ENCODE data around the gene SUPT7L. TPM values are rescaled to one million over a fixed set of nuclear protein-coding genes. Genes with fewer than 3 reads are reported as not detected.
A peak's percentile ranks its signal among the peaks of the same experiment; 100 is the strongest.
"Not testable (repeated sequence)": the region's sequence is repeated elsewhere in the genome, so short reads cannot be mapped to it uniquely, and the experiment has no call there.

SUPT7L gene
- total RNA-seq, 1 experiment from 2014 or later = 25.2 TPM

- Histone ChIP-seq H3K36me3 (ENCODE audit: control insufficient read depth in 1 of 2, insufficient read depth in 2 of 2, low read length in 2 of 2) (peaks cover 38 to 51% of the 10 kb centered on the region in 2 experiments; a peak in 3 of 4 replicates), H3K79me2 (ENCODE audit: insufficient read depth, low read length) (peaks cover 10% of the 10 kb centered on the region), H3K27me3 (ENCODE audit: insufficient read depth, low read length) (no peaks in the 10 kb centered on the region), H3K9ac (ENCODE audit: low read length) (no peak overlapping the region), H4K20me1 (ENCODE audit: insufficient read depth) (no peaks in the 10 kb centered on the region), H3K4me1 (ENCODE audit: control insufficient read depth in 1 of 2, insufficient read depth in 2 of 2, low read length in 2 of 2) (peaks cover 3 to 7% of the 10 kb centered on the region in 2 experiments; a peak in 3 of 4 replicates), H3K9me2 (ENCODE audit: insufficient read depth) (no peaks in the 10 kb centered on the region), H3K27ac (ENCODE audit: low read depth, low read length) (no peak overlapping the region), H3K9me3 (ENCODE audit: control insufficient read depth in 1 of 2, insufficient read depth in 1 of 2, low read depth in 1 of 2, low read length in 2 of 2) (no peaks in the 10 kb centered on the region), H3K4me2 (ENCODE audit: low read length) (no peak overlapping the region), H3K4me3 (replicated peaks in 1 of 2; ENCODE audit: low read depth in 1 of 2, low read length in 2 of 2) (no peak overlapping the region), H2AFZ (ENCODE audit: low read depth, low read length, poor library complexity, severe bottlenecking) (no peak overlapping the region)
- ATAC-seq = no peak
- intact Hi-C loops (cut with micrococcal nuclease) = no loop called here
- CTCF ChIA-PET = no interaction called here
- RAD21 ChIA-PET (ENCODE audit: low non-redundant PET in 1 of 2, low total read pairs in 2 of 2, uncharacterized antibody in 2 of 2, unreplicated experiment in 2 of 2) = no interaction called here
- DNase-seq (ENCODE audit: low read depth, low spot score) = no peak
- POLR2A ChIA-PET = no interaction called here
- BruUV-seq (replicated peaks) = no TSS peak
- TF ChIP-seq CBX3 (IDR thresholded peaks at IDR 0.05; ENCODE audit: low read depth) (no peak), POLR2A (IDR thresholded peaks at IDR 0.05; ENCODE audit: borderline replicate concordance, extremely low read depth, insufficient read depth, insufficient read length) (no peak)
These were observed 29.1 kb downstream of the SUPT7L start for GRCh38 chr2:27634291-27634690.

- H3K4me2 ChIP-seq (ENCODE audit: low read length) = peak overlapping the region; percentile 97; the same call in 1 of the 2 replicates
- H3K4me3 ChIP-seq (replicated peaks in 1 of 2; ENCODE audit: low read depth in 1 of 2, low read length in 2 of 2); POLR2A ChIA-PET; DNase-seq (ENCODE audit: low read depth, low spot score); BruUV-seq (replicated peaks); H3K27ac ChIP-seq (ENCODE audit: low read depth, low read length); RAD21 ChIA-PET (ENCODE audit: low non-redundant PET in 1 of 2, low total read pairs in 2 of 2, uncharacterized antibody in 2 of 2, unreplicated experiment in 2 of 2); H3K9ac ChIP-seq (ENCODE audit: low read length); H3K9me2 ChIP-seq (ENCODE audit: insufficient read depth); H4K20me1 ChIP-seq (ENCODE audit: insufficient read depth); intact Hi-C loops (cut with micrococcal nuclease); H3K27me3 ChIP-seq (ENCODE audit: insufficient read depth, low read length); H2AFZ ChIP-seq (ENCODE audit: low read depth, low read length, poor library complexity, severe bottlenecking); ATAC-seq; CTCF ChIA-PET; H3K9me3 ChIP-seq (ENCODE audit: control insufficient read depth in 1 of 2, insufficient read depth in 1 of 2, low read depth in 1 of 2, low read length in 2 of 2): not testable (repeated sequence)
- peaks cover 9 to 24% of the 10 kb centered on the region in 2 experiments for H3K4me1 ChIP-seq (ENCODE audit: control insufficient read depth in 1 of 2, insufficient read depth in 2 of 2, low read length in 2 of 2)
- H3K36me3 ChIP-seq (ENCODE audit: control insufficient read depth in 1 of 2, insufficient read depth in 2 of 2, low read length in 2 of 2) = peaks cover 22 to 26% of the 10 kb centered on the region in 2 experiments; a peak in 2 of 4 replicates
- H3K79me2 ChIP-seq (ENCODE audit: insufficient read depth, low read length) = peaks cover 14% of the 10 kb centered on the region
These were observed 33.2 kb downstream of the SUPT7L start for GRCh38 chr2:27630257-27630656.

Data from HCT116 (cell line).